ENCODE results near the gene L1TD1.

DNA sequence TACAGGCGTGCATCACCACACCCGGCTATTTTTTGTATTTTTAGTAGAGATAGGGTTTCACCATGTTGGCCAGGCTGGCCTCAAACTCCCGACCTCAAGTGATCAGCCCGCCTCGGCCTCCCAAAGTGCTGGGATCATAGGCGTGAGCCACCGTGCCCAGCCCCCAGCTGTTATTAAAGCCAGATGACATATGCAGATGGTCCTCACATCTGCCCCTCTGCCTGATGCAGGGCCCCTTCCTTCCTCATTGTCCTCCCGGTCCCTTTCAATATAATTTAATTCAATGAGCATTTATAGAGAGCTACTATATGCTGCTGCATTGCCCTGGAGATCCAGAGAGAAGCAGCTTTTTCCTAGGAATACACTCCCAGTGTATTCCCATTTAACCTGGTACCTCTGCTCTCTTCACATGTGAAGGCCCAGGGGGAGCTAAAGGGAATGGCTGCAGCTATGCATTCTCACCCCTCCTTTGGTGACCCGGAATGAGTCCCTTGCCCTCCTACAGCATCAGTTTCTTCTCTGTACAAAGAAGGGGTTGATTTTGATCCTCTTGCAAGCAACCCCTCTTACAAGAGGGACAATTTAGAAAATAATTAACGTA, 55.6 kb downstream of the L1TD1 start:
- TF ChIP-seq, protein P1, sequence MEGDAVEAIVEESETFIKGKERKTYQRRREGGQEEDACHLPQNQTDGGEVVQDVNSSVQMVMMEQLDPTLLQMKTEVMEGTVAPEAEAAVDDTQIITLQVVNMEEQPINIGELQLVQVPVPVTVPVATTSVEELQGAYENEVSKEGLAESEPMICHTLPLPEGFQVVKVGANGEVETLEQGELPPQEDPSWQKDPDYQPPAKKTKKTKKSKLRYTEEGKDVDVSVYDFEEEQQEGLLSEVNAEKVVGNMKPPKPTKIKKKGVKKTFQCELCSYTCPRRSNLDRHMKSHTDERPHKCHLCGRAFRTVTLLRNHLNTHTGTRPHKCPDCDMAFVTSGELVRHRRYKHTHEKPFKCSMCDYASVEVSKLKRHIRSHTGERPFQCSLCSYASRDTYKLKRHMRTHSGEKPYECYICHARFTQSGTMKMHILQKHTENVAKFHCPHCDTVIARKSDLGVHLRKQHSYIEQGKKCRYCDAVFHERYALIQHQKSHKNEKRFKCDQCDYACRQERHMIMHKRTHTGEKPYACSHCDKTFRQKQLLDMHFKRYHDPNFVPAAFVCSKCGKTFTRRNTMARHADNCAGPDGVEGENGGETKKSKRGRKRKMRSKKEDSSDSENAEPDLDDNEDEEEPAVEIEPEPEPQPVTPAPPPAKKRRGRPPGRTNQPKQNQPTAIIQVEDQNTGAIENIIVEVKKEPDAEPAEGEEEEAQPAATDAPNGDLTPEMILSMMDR (IDR thresholded peaks at IDR 0.05), result no peak
- no peak for TF ChIP-seq EZH2 (IDR thresholded peaks at IDR 0.05; ENCODE audit: borderline replicate concordance, insufficient read depth, low read depth, low read length, poor library complexity, severe bottlenecking)

Measured in B cell (primary cell).